SU-DHL-6 (cell line): ENCODE results near the gene C21orf58.

ENCODE experiments used
- CTCF ChIP-seq: fragments of 200-600 bp; sonication (generic); IDR thresholded peaks from one replicate; pipeline ENCODE4 v1.5.1; 2017; ENCODE audit warnings: antibody characterized with exemption, mild to moderate bottlenecking, low read length, moderate library complexity; ENCODE audit not compliant: insufficient read depth, poor library complexity, severe bottlenecking
- EZH2phosphoT487 ChIP-seq: fragments of 200-600 bp; sonication (generic), shearing (Covaris generic); conservative IDR thresholded peaks from 2 replicates; pipeline ENCODE4 v1.6.1; 2018; ENCODE audit warnings: mild to moderate bottlenecking, antibody characterized with exemption, low read length, moderate library complexity, mixed read lengths

- no peak for TF ChIP-seq CTCF
- no peak for TF ChIP-seq EZH2phosphoT487
Observed at GRCh38 chr21:46255758-46256337, 67.8 kb downstream of the C21orf58 start.
